HG03025 (cell line): ENCODE results near the gene SETD7.

ENCODE experiments used
- ATAC-seq: cut with Tn5 transposase; IDR thresholded peaks from one replicate; pipeline ENCODE4 v1.9.1; 2021; ENCODE audit warnings: mild to moderate bottlenecking, moderate library complexity; ENCODE audit not compliant: unreplicated experiment, low FRiP score

The SETD7 gene

GRCh38 chr4:139575072-139575471, 19.1 kb upstream of the SETD7 start:
- ATAC-seq: no peak

- no peak for ATAC-seq
Observed at GRCh38 chr4:139574641-139575040, 18.6 kb upstream of the SETD7 start.

- ATAC-seq: no peak
Observed at GRCh38 chr4:139568206-139568955, 12.4 kb upstream of the SETD7 start.

GRCh38 chr4:139567159-139567870, 11.3 kb upstream of the SETD7 start:
- no peak for ATAC-seq

- ATAC-seq: no peak
Observed at GRCh38 chr4:139564502-139564901, 8.5 kb upstream of the SETD7 start.

- ATAC-seq: no peak
Observed at GRCh38 chr4:139563515-139563914, 7.5 kb upstream of the SETD7 start.

GRCh38 chr4:139562839-139563238, 6.8 kb upstream of the SETD7 start:
- ATAC-seq: no peak

- no peak for ATAC-seq
Observed at GRCh38 chr4:139562067-139562684, 6.2 kb upstream of the SETD7 start.

GRCh38 chr4:139560406-139561104, 4.5 kb upstream of the SETD7 start:
- ATAC-seq: no peak

- ATAC-seq: no peak
Observed at GRCh38 chr4:139559687-139560086, 3.7 kb upstream of the SETD7 start.

GRCh38 chr4:139559089-139559479, 3.1 kb upstream of the SETD7 start:
- no peak for ATAC-seq

GRCh38 chr4:139558235-139559088, 2.4 kb upstream of the SETD7 start:
- ATAC-seq: no peak

- ATAC-seq: no peak
Observed at GRCh38 chr4:139557556-139558110, 1.6 kb upstream of the SETD7 start.

GRCh38 chr4:139556724-139557555, 921 bp upstream of the SETD7 start:
- ATAC-seq: no peak

GRCh38 chr4:139555705-139556070, 331 bp downstream of the SETD7 start:
- no peak for ATAC-seq

GRCh38 chr4:139554893-139555704, 920 bp downstream of the SETD7 start:
- no peak for ATAC-seq

- no peak for ATAC-seq
Observed at GRCh38 chr4:139554642-139554892, 1.5 kb downstream of the SETD7 start.
